Fibroblast of mammary gland (primary cell): ENCODE data around the gene FHOD1.

Experiments used
- DNase-seq: peaks from one replicate; pipeline ENCODE4 v3.0.0-alpha.2; 2010; ENCODE audit warnings: low read depth
- H3K4me3 ChIP-seq: 2 replicates; pipeline ENCODE4 v1.5.1; 2011; ENCODE audit warnings: low read depth, mild to moderate bottlenecking, low read length, moderate library complexity; ENCODE audit not compliant: control insufficient read depth
- TF ChIP-seq, protein P1 (sequence below): conservative IDR thresholded peaks from 2 replicates; pipeline ENCODE4 v1.5.1; 2011; ENCODE audit warnings: low read depth, low read length, inconsistent platforms; ENCODE audit not compliant: control insufficient read depth, insufficient read depth

The FHOD1 gene

DNA sequence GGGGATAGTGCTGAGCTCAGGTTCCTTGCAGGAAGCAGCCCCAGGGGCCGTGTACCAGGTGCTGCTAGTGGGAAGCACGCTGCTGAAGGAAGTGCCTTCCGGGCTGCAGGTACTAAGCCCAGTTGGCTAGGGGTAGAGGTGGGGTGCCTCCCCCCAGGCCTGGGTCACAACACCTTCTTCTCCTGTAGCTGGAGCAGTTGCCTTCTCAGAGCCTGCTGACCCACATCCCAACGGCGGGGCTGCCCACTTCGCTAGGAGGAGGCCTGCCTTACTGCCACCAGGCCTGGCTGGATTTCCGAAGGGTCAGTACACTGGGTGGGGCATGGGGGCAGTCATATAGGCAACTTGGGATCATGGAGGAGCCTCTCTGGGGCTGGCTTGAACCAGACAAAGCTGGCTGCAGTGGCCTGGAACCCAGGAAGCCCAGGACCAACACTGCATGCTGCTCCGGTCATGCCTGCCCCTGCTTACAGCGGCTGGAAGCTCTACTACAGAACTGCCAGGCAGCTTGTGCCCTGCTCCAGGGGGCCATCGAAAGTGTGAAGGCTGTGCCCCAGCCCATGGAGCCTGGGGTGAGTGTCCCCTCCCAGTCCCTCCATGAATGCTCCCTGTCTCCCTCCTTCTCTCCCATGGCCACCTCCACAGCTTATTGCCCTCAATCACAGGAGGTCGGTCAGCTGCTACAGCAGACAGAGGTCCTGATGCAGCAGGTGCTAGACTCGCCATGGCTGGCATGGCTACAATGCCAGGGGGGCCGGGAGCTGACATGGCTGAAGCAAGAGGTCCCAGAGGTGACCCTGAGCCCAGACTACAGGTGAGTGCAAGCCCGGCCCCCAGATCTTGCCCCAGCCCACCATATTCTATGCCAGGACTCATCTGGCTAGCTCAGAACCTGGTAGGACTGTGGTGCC is 34.5 kb upstream of the FHOD1 start:
- TF ChIP-seq, protein P1, sequence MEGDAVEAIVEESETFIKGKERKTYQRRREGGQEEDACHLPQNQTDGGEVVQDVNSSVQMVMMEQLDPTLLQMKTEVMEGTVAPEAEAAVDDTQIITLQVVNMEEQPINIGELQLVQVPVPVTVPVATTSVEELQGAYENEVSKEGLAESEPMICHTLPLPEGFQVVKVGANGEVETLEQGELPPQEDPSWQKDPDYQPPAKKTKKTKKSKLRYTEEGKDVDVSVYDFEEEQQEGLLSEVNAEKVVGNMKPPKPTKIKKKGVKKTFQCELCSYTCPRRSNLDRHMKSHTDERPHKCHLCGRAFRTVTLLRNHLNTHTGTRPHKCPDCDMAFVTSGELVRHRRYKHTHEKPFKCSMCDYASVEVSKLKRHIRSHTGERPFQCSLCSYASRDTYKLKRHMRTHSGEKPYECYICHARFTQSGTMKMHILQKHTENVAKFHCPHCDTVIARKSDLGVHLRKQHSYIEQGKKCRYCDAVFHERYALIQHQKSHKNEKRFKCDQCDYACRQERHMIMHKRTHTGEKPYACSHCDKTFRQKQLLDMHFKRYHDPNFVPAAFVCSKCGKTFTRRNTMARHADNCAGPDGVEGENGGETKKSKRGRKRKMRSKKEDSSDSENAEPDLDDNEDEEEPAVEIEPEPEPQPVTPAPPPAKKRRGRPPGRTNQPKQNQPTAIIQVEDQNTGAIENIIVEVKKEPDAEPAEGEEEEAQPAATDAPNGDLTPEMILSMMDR = no peak
- H3K4me3 ChIP-seq = no peak overlapping the region
- no peak for DNase-seq

DNA sequence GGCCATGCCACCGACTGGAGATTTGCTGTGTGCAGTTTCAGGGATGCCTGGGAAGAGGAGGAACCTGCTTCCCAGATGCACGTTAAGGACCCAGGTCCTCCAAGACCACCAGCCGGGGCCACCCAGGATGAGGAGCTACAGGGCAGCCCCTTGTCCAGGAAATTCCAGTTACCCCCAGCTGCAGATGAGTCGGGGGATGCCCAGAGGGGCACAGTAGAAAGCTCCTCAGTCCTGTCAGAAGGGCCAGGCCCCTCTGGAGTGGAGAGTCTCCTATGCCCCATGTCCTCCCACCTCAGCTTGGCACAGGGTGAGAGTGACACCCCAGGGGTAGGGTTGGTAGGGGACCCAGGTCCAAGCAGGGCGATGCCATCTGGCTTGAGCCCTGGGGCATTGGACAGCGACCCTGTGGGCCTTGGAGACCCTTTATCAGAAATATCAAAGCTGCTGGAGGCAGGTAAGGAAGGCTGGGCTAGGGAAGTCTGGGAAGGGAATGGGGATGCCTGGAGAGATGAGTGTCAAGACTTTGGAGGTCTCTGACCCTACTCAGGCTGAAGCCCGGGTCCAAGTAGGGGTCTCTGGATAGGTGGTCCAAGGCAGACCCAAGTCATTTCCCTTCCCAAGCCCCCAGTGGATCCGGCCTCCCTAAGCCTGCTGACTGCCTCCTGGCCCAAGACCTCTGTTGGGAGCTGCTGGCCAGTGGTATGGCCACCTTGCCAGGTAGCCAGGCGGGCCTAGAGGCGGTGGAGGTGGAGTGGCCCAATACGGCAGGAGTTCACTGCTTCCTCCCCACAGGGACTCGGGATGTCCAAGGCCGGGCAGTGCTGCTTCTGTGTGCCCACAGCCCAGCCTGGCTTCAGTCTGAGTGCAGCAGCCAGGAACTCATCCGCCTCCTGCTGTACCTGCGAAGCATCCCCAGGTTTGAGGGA is 33.1 kb upstream of the FHOD1 start:
- peak overlapping the region; percentile 13 for H3K4me3 ChIP-seq
- DNase-seq = no peak
- TF ChIP-seq, protein P1 = no peak

DNA sequence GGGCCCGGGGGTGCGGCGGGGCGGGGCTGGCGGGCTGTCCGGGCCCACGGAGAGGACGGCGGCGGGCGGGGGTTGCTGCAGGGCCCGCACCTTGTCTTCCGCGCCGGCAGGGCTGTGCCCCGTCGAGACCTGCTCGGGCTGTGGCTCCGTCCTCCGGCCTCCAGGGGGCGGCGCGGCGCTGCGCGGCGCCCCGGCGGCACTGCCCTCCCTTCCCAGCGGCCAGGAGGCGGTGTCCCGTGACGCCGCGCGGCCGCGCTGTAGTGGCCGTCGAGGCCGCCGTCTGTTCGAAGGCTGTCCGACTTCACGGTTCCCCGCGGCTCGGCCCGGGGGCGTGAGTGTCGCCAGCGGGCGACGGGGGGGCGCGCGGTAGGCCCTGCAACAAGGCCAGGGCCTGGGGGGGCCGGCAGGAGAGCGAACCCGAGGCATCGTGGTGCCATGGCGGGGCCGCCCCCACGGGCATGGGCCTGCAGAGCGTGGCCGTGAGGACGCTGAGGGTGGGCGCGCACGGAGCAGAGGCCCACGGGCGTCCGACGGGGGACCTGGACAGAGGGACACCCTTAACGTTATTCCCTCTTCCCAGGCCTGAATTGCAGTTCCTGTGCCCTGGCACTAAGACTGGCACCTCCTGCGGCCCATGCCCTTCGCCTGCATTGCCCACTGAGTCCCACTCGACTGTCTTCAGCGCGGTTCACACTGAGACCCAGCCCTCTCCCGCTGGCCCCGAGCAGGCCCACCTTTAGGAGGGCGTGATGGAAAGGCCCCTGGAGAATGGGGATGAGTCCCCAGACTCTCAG is 32.2 kb upstream of the FHOD1 start, which contains the start of gene PLEKHG4:
Gene PLEKHG4 (plus strand): TSS at position 237 of the 794 bp plus-strand sequence. CDS start 513 bp downstream, at position 750.
- peak within 1 kb of the TSS; percentile 78 for H3K4me3 ChIP-seq
- DNase-seq = peak; percentile 74
- TF ChIP-seq, protein P1 = peak; percentile 32

DNA sequence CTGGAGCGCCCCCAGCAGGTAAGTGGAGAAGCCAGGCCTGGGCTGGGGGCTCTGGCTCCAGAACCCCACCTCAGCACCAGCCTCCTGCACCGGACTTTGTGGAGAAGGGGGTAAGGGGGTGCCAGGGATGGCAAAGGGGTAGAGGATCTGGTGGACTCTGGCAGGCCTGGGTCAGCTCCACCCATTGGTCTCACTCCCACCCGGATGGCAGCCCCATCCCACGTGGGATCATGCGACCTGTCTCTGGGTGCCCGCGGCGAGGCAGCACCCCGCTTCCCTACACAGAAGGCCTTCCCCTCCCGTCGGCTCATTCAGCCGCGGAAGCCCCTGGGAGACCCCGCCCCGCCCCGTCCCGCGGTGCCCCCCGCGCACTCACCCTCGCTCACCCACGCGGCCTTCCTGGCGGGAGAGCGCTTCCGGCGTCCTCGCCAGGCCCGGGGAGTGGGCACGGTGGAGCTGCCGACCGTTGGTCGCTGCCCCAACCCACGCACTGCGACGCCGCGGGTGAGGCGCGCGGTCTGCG is 31.6 kb upstream of the FHOD1 start:
- peak overlapping the region; percentile 78 for H3K4me3 ChIP-seq
- peak; percentile 25 for DNase-seq
- TF ChIP-seq, protein P1 = peak; percentile 28

DNA sequence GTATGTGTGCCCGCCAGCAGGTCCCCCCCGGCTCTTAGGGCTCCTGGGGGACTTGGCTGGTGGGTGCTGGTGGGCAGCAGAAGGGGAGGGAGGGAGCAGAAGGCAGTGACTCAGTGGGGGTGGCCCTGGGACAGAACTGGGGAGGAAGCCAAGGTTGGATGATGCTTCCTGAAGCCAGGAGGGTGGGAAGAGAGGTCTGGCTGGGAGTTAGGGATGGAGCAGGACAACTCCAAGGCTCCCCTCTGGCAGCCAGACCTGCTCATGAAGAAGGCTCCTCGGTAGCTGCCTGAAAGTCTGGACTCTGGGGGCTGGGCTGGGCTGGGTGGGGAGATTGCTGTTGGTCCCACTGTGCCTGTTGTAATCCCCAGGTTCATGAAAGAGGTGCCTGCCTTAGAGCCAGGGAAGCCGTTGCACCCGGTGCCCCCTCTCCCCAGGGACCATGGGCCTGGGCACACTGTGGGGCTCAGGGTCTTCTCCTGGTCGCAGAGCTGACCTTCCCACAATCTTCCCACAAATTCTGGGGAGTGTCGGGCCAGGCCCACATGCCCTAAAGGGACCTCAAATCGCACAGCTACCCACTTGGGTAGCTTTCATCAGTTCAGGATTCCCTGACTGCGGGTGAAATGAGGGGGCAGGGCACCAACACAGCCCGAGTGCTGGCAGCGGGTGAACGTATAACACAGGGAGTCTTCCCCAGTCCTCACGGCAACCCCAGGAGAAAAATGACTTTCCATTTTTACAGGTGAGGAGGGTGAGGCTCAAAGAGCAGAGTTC is 30.9 kb upstream of the FHOD1 start:
- peak overlapping the region; percentile 78 for H3K4me3 ChIP-seq
- TF ChIP-seq, protein P1 = no peak
- DNase-seq = peak; percentile 94
